Measurements from ENCODE around the gene PTGIS.
"Not testable (repeated sequence)": the region's sequence is repeated elsewhere in the genome, so short reads cannot be mapped to it uniquely, and the experiment has no call there.

Gene PTGIS

DNA sequence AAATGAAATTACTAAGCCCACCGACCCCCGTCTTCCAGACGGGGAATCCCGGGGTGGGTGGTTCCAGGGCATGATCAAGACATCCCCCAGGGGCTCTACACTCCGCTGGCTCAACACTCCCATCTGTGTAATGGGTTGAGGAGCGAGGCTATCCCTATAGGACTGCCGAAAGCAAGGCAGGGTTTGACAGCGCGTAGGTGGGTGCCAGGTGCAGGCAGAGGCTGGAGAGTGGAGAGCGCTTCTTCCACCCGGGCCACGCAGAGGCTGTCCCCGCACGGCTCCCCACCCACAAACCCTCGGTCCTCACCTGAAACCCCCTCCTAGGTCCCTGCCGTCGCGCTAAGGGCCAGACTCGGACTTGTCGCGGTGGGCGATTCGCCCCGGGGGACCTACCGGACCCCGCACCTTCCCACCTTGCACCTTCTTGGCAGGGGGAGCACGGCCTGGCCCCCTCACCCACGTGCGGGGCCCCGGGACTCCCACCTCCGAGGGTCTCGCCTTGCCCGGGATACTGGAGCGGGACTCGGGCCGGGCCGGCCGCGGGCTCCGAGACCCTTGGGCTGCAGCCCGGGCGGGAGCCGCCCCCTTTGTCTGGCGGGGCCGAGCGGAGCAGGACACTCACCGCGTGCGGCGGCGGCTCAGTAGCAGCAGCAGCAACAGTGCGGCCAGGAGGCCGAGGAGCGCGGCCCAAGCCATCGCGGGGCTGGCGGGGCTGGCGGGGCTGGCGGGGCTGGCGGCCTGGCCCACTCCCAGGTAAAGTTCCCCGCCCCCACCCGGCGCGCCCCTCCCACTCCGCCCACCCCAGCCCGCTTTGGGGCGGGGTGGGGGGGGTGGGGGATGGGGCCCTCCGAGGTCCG is at the start of gene PTGIS:
Gene PTGIS (minus strand): TSS at position 717 of the 857 bp plus-strand sequence. CDS start 21 bp downstream, at position 696.
- DNase-seq: no peak

DNA sequence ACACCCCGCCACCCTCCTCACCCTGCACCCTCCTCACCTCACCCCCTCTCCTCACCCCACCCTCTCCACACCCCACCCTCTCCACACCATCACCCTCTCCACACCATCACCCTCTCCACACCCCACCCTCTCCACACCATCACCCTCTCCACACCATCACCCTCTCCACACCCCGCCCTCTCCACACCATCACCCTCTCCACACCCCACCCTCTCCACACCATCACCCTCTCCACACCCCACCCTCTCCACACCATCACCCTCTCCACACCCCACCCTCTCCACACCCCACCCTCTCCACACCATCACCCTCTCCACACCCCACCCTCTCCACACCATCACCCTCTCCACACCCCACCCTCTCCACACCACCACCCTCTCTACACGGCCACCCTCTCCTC is 49.5 kb upstream of the PTGIS start:
- not testable (repeated sequence) for DNase-seq

DNA sequence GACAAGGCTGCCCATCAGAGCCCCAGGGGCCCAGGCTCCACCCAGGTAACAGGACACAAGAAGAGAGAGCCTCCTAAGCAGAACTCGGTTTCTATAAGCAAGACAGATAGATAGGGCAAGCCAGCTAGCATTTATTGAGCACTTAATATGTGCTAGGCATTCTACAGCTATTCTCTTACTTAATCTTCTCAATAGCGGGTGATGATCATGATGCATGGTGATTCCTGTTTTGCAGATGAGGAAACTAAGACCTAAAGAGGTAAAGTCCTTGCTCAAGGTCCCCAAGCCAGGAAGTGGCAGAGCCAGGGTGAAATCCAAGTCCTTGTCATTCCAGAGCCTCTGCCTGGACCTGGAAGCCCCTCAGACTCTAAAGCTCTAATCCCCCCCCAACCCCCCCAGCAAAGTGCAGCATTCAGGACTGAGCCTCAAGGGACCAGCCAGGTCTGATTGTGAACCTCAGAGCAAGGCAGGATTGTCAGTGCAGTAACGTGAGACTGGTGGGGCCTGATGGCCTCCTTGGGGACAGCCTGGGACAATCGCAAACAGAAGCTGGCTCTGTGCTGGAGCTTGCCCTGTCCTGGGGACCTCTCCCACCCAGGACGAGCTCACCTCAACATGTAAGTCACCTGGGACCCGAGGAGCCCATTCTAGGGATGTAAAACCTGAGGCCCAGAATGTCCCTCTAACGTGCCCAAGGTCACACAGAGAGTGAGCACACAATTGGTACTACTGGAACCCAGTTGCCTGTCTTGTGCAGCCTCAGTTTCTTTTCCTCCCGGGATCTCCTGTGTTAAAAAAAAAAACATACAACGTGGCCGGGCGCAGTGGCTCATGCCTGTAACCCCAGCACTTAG is 48.4 kb upstream of the PTGIS start:
- no peak for DNase-seq

DNA sequence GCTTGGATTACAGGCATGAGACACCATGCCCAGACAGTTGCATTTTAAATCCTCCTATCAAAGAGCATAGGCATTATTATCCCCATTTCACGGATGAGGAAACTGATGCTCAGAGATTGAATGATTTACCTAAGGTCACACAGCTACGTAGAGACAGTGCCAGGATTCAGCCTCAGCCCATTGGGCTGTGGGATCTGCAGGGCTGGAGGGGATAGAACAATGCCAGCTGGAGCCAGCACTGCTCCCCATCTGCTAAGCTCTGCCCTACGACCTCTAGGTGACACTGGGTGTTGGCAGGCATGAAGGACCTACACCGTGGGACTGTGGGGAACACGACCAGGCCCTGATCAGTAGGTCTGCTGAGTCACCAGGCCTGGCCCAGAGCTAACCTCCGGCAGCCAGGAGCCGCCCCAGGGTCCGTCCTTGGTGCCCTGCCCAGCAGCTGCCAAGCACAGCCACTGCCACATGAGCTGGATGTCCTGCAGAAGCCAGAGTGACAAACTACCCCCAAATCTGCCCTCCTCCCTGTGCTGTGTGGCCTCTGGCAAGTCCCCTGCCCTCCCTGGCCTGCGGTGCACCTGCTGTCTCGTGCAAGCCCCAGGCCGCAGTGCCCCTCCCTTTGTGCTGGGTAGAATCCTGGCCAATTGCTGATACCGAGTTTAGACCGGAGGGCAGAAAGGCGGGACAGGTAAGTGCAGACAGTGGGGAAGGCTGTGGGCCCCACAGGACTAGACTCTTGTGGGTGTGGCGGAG is 47.6 kb upstream of the PTGIS start:
- DNase-seq: no peak

DNA sequence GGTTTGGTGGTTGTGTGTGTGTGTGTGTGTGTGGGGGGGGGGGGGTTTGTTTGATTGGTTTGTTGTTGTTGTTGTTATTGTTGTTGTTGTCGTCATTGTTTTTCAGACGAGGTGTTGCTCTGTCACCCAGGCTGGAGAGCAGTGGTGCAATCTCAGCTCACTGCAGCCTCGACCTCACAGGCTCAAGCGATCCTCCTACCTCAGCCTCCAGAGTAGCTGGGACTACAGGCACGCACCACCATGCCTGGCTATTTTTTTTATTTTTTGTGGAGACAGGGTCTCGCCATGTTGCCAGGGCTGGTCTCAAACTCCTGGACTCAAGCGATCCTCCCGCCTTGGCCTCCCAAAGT is 47.1 kb upstream of the PTGIS start:
- DNase-seq: not testable (repeated sequence)

DNA sequence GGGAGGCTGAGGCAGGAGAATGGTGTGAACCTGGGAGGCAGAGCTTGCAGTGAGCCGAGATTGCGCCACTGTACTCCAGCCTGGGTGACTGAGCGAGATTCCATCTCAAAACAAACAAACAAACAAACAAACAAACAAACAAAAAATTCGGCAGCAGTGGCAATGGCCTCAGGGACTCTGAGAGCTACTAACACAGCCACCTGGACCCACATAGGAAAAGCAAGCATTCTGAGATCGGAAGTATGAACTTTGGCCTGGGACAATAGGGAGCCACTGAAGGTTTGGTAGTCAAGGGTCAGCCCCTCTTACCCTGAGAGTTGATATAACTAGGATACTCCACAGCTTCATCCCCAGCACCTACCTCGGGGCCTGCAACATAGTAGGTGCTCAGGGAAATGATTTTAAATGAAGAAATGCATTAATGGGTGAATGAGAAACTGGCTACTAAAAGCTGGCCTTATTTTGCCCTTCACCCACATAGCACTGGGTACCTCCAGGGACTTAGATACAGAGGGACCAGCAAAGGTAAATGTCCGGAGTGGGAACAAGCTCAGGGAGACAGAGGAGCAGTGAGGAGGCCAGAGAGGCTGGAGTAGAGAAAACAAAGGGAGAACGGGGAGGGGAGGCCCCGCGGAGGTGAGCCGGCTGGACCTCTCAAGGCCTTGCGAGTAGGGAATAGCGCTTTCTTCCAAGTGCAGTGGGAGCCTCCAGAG is 46.6 kb upstream of the PTGIS start:
- DNase-seq: no peak

DNA sequence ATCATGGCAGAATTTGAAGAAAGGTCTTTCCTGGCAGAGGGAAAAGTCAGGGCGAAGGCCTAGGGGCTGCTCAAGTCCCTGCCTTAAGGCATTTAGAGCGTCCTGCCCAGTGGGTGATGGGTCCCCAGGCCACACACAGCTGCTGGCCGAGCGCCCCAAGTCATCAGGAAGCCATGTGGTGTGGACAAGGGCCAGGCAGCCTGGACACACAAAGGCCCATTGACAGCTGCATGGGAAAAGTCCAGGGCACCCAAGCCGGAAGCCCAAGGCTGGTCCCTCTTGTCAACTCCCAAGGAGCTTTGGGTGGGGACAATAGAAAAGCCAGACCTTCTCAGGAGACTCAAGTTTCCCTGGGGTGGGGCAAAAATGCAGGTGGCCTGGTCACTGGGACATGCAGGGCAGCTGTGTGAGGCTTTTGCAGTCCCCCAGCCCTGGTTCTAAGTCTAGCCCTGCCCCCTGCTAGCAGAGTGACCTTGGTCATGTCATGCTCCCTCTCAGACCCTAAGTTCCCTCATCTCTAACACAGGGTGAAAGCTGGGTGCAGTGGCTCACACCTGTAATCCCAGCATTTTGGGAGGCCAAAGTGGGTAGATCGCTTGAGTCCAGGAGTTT is 44.3 kb upstream of the PTGIS start:
- no peak for DNase-seq

DNA sequence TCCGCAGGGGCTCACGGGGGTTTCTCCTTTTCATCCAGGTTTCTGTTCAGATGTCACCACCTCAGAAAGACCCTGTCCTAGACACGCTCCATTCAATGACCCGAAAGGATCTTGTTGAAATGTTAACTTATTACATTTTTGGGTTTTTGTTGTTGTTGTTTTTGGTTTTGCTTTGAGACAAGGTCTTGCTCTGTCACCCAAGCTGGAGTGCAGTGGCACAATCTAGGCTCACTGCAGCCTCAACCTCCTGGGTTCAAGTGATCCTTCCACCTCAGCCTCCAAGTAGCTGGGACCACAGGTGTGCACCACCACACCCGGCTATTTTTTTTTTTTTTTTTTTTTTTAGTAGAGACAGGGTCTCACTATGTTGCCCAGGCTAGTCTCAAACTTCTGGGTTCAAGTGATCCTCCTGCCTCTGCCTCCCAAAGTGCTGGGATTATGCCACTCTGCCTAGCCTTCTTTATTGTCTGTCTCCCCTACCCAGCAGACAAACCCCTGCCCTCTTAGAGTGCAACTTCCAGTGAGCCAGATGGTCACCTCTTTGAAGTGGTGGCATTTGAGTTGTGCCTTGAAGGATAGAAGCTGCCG is 43.7 kb upstream of the PTGIS start:
- not testable (repeated sequence) for DNase-seq

DNA sequence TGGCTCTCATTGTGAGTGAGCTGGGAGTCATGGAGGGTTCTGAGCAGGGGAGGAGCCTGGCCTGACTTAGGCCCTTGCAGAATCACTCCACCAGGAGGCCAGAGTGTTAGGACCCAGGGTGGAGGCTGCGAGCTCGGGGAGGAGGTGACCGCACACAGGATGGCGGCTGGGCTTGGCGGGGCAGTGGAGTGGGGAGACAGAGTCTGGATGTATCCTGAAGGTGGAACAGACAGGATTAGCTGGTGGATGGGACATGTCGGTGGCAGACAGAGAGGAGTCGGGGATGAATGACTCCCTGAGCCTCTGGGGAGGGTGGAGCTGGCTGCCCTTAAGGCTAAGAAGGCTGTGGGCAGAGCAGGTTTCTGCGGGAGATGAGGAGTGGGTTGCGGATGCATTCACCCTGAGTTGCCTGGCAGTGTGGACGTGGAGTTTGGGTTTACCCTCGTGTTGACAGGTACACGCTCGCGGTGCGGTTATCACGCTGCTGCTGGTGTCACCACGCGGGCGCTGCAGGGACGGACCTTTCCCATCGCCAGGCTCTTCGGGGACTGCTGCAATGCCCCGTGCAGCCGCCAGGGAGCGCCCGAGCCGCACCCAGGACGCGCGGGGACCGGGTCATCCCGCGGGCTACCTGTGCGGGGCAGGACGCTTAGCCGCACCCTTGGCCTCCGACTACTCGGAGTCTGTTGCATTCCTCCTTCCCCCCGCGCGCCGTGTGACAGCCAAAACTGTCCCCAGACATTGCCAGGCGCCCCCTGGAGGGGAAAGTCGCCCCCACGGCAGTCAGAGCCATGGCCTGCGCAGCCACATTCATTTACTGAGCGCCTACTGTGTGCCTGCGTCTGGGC is 43.0 kb upstream of the PTGIS start:
- DNase-seq: peak; percentile 43 to 65 (median 50)

DNA sequence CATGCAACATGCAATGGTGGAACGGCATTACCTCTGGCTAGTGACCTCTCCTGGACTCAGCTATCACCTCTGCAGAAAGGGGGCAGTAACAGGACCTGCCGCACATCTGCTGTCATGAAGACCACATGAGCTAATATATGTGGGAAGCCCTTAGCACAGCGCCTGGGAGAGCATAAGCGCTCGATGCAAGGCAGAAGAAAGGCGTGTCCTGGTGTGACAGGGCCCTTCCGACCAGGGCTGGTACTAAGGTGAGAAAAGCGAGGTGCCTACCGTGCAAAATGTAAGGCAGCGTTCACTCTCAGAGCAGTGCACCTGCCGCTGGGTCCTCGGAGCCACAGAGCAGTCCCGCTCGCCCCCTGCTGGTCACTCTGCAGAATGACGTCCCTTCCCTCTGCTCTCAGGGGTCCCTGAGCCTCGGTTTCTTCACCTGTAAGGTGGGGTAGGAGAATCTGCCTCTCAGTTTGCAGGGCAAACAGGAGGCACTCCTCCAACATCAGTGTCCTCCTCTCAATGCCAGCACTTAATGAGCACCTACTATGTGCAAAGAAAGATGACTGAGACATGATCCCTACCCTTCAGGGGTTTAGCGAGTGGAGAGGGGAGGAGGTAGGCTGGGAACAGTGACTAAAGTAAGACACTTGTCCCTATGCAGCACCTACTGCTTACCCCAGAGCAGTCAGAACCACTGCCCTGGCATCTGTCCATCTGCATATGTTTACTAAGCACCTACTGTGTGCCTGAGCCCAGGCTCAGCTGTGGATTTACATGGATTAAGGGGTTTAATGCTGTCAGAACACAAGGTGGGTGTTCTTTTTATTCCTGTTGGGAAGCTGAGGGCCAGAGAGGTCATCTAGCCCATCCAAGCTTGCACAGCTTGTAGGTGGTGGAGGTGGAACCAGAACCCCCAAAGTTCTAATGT is 41.1 kb upstream of the PTGIS start:
- peak; percentile 52 to 70 (median 62) for DNase-seq

DNA sequence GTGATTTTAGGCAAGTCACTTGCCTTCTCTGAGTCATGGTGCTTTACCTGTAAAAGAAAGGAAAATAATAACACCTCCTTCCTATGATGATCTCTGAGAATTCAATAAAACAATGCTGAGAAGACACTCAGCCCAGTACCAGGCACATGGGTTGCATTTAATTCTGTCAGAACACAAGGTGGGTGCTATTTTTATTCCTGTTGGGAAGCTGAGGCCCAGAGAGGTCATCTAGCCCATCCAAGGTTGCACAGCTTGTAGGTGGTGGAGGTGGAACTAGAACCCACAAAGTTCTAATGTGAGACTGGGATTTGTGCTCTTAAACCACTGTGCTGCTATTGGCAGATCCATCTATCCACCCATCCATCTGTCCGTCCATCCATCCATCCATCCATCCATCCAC is 39.6 kb upstream of the PTGIS start:
- DNase-seq: no peak

DNA sequence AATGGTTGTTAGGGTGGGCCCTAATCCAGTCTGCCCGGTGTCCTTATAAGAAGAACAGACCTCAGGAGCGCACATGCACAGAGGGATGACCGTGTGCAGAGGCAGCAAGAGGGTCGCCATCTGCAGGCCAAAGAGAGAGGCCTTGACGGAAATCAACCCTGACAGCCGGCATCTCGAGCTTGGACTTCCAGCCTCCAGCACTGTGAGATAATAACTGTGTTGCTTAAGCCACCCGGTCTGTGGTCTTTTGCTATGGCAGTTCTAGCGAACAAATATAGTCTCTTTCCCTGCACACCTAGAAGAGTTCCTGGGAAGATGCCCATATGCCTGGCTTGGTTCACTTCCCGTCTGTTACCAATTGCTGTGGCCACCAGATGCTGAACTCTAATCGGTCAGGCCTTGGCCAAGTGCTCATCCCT is 35.3 kb upstream of the PTGIS start:
- DNase-seq: no peak

DNA sequence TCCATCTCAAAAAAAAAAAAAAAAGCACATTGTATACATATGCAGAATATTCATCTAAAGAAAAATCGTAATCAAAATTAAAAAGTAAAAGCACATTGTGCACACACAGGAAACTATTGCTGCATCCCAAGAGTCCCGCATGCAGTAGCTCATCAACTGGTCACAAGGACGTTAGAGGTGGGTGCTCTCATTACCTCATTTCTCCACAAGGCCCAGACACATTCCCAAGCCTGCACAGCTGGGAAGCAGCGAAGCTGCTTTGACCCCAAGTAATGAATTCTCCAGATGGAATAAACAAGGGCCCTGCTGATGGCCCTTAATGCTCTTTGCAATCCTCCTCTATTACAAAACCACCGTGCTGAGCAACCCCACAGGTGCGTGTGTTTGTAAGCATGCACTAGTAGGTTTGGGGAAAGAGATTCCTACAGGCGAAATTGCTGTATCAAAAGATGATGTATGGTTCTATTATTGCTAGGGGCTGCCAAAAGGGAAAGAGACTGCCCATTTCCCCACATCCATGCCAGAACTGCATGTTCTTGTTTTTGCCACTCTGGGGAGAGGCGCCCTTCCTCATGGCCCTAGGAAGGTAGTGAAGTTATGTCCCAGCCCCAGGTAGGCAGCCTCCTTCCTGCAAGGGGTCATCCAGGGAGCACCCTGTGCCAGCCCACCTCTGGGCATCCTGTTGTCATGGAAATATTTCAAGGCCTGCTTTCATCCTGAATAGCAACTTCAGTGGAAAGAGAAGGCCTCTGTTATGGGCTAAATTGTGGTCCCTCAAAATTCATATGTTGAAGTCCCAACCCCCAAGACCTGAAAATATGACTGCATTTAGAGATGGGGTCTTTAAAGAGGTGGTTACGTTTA is 34.6 kb upstream of the PTGIS start:
- DNase-seq: no peak

DNA sequence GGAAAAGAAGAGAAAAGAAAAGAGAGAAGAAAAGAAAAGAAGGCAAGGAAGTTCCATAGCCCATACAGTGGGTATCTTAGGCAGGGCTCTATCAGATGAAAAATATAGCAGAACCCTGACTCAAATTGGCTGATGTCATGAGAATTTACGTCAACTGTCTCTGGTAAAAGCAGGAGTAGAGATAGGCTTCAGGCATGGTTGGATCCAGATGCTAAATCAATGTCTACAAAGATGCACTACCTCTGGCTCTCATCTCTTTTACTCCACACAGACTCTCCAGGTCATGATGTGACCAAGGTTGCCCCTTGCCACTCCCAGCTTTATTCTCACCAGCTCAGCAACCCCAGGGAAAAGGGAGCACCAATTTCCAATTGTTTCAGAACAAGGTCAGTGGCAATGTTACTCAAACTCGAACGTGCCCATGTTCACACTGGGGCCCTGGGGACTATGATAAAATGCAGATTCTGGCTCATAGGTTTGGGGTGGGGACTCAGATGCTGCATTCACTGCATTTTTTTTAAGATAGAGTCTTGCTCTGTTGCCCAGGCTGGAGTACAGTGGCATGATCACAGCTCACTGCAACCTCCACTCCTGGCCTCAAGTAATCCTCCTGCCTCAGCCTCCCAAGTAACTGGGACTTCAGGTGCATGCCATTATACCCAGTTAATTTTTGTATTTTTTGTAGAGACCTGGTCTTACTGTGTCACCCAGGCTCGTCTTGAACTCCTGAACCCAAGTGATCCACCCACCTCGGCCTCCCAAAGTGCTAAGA is 33.4 kb upstream of the PTGIS start:
- no peak for DNase-seq

DNA sequence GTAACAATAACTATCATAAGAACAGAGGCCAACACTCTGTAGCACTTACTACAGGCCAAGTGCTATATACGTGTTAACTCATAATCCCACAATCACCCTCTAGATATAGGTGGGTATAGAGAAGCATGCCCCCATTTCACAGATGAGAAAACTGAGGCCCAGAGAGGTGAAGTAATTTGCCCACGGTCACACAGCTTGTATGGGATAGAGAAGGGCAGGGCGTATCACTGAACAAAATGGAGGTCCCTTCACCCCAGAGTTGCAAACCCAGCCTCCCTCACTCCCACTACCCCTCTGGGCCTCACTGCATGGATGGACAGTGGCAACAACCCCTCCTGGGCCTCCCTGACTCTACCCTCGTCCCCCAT is 31.8 kb upstream of the PTGIS start:
- DNase-seq: no peak

DNA sequence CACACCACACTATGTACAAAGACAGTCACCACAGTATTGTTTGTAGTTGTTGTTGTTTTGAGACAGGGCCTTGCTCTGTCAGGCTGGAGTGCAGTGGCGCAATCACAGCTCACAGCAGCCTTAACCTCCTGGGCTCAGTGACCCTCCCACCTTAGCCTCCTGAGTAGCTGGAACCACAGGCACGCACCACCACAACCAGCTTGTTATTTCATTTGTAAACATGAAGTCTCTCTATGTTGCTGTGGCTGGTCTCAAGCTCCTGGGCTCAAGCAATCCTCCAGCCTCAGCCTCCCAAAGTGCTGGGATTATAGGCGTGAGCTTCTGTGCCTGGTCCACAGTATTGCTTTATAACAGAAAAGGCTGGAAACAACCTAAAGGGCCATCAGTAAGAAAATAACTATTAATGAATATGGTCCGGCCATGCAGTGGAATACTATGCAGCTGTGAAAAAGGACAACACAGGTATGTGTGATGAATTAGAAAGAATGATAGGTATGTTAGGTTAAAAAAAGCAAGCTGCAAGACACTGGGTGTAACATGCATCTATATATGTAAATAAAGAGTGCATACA is 30.0 kb upstream of the PTGIS start:
- DNase-seq: no peak

DNA sequence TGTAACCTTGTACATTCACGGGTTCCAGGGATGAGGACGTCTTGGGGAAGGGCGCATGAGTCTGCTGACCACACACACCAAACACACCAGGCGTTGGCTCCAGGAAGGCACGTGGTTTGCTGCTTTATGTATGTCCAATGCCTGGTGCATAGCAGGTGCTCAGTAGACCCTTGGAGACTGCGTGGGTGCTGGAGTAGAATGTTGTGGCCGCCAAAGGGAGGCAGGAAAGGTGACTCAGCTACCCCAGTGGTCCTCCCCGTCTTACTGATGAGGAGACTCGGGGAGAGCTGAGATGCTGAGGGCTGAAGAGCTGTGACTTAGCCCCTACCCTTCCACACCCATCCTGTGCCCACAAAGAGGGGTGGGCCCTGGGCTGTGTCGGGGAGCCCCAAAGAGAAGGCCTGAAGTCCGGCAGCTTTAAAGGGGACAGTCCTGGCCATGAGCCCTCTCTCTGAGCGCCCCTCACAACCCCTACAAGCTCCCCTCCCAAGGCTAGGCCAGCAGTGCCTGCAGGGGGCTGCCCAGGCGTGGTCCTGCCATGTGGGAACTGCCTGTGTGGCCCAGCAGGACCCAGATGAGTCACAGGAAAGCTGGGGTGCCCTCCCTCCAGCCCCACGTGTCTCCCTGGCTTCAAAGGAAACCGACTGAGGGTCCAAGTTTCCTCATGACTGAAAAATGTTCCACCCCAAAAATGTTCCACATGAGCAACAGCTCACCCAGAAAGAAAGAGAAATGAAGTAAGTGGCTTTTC is 28.0 kb upstream of the PTGIS start:
- peak in 1 of 4 experiments; percentile 31 for DNase-seq

All from activated CD4-positive, CD25-positive, alpha-beta regulatory T cell (primary cell).